DND-41 (cell line): ENCODE results near the gene OTX1.

Experiments
- ATAC-seq: fragments of 200-7000 bp; cut with Tn5 transposase; 3 replicates; pipeline ENCODE4 v1.9.1; 2021; ENCODE audit warnings: low read depth; ENCODE audit not compliant: insufficient read depth
- DNase-seq: peaks from one replicate; pipeline ENCODE4 v3.0.0-alpha.2; 2020
- H2AFZ ChIP-seq: 2 replicates; pipeline ENCODE4 v1.6.0; 2012; ENCODE audit warnings: low read depth, low read length
- H3K27ac ChIP-seq: 2 replicates; pipeline ENCODE4 v1.5.1; 2012; ENCODE audit warnings: low read length, inconsistent platforms
- H3K27me3 ChIP-seq: fragments of 200-600 bp; sonication (generic); 2 replicates; pipeline ENCODE4 v1.6.0; 2012; ENCODE audit warnings: low read length, mild to moderate bottlenecking, inconsistent platforms; ENCODE audit not compliant: insufficient read depth, poor library complexity
- H3K36me3 ChIP-seq: 2 replicates; pipeline ENCODE4 v1.5.1; 2012; ENCODE audit warnings: low read length, inconsistent platforms; ENCODE audit not compliant: insufficient read depth
- H3K4me1 ChIP-seq: 2 replicates; pipeline ENCODE4 v1.5.1; 2012; ENCODE audit warnings: mild to moderate bottlenecking, low read length; ENCODE audit not compliant: insufficient read depth
- H3K4me2 ChIP-seq: 2 replicates; pipeline ENCODE4 v1.6.0; 2012; ENCODE audit warnings: mild to moderate bottlenecking, moderate library complexity, low read length, inconsistent platforms; ENCODE audit not compliant: insufficient read depth
- H3K4me3 ChIP-seq, 2 experiments: fragments of 200-600 bp in 1 of 2; shearing (Covaris generic) in 1 of 2; 2 replicates each; pipeline ENCODE4 v1.5.1; 2012 to 2016; ENCODE audit warnings: inconsistent platforms in 2 of 2, low read length in 2 of 2, mild to moderate bottlenecking in 2 of 2, low read depth in 1 of 2, moderate library complexity in 1 of 2
- H3K79me2 ChIP-seq: 2 replicates; pipeline ENCODE4 v1.6.0; 2012; ENCODE audit warnings: low read length, inconsistent platforms; ENCODE audit not compliant: insufficient read depth
- H3K9ac ChIP-seq: 2 replicates; pipeline ENCODE4 v1.6.0; 2012; ENCODE audit warnings: low read depth, mild to moderate bottlenecking, inconsistent platforms, low read length, moderate library complexity
- H3K9me3 ChIP-seq: 2 replicates; pipeline ENCODE4 v1.5.1; 2012; ENCODE audit warnings: low read length, moderate library complexity, mild to moderate bottlenecking, inconsistent platforms; ENCODE audit not compliant: insufficient read depth, severe bottlenecking
- H4K20me1 ChIP-seq: 2 replicates; pipeline ENCODE4 v1.6.0; 2012; ENCODE audit warnings: low read length; ENCODE audit not compliant: insufficient read depth
- CTCF ChIP-seq: IDR thresholded peaks from 2 replicates; pipeline ENCODE4 v1.5.1; 2012; ENCODE audit warnings: borderline replicate concordance, low read length, moderate library complexity, mild to moderate bottlenecking; ENCODE audit not compliant: poor library complexity, severe bottlenecking; ENCODE audit errors: extremely low read depth
- EZH2 ChIP-seq: IDR thresholded peaks from 3 replicates; pipeline ENCODE4 v1.6.1; 2012; ENCODE audit warnings: borderline replicate concordance, low read depth, mild to moderate bottlenecking, moderate library complexity, low read length, inconsistent platforms; ENCODE audit not compliant: severe bottlenecking

OTX1 gene

GRCh38 chr2:63059793-63060471 lies 9.3 kb downstream of the OTX1 start:
- no peak for ATAC-seq
- H3K9me3 ChIP-seq: no peaks in the 10 kb centered on the region
- no peak overlapping the region for H3K4me2 ChIP-seq
- no peak overlapping the region for H2AFZ ChIP-seq
- no peak overlapping the region for H3K4me3 ChIP-seq
- H3K36me3 ChIP-seq: peaks cover 21% of the 10 kb centered on the region
- TF ChIP-seq CTCF (no peak), EZH2 (no peak)
- no peaks in the 10 kb centered on the region for H4K20me1 ChIP-seq
- H3K27me3 ChIP-seq: no peaks in the 10 kb centered on the region
- H3K4me1 ChIP-seq: no peaks in the 10 kb centered on the region
- H3K27ac ChIP-seq: no peak overlapping the region
- DNase-seq: no peak
- no peaks in the 10 kb centered on the region for H3K79me2 ChIP-seq
- H3K9ac ChIP-seq: no peak overlapping the region

- no peak overlapping the region for H3K4me3 ChIP-seq
- no peaks in the 10 kb centered on the region for H3K9me3 ChIP-seq
- ATAC-seq (no peak), DNase-seq (no peak)
- no peak overlapping the region for H3K9ac ChIP-seq
- no peaks in the 10 kb centered on the region for H3K27me3 ChIP-seq
- H3K36me3 ChIP-seq: peaks cover 15% of the 10 kb centered on the region
- TF ChIP-seq EZH2 (no peak), CTCF (no peak)
- no peak overlapping the region for H3K27ac ChIP-seq
- H3K4me2 ChIP-seq: no peak overlapping the region
- no peaks in the 10 kb centered on the region for H3K79me2 ChIP-seq
- H3K4me1 ChIP-seq: no peaks in the 10 kb centered on the region
- no peaks in the 10 kb centered on the region for H4K20me1 ChIP-seq
- no peak overlapping the region for H2AFZ ChIP-seq
These were observed 9.9 kb downstream of the OTX1 start for GRCh38 chr2:63060472-63060991.

GRCh38 chr2:63064197-63064596 lies 13.6 kb downstream of the OTX1 start:
- Histone ChIP-seq H3K4me2 (no peak overlapping the region), H3K9ac (no peak overlapping the region), H3K36me3 (no peaks in the 10 kb centered on the region), H2AFZ (no peak overlapping the region), H3K79me2 (no peaks in the 10 kb centered on the region), H3K9me3 (no peaks in the 10 kb centered on the region), H3K4me3 (no peak overlapping the region), H3K4me1 (no peaks in the 10 kb centered on the region), H4K20me1 (no peaks in the 10 kb centered on the region), H3K27me3 (no peaks in the 10 kb centered on the region), H3K27ac (no peak overlapping the region)
- TF ChIP-seq CTCF: no peak
- TF ChIP-seq EZH2: no peak
- DNase-seq (no peak), ATAC-seq (no peak)
